Activated T-helper 1 cell treated with anti-CD3 and anti-CD28 coated beads, Interleukin-2, amount 50 U/mL, for 16 hours (primary cell): ENCODE results near the gene JAML.
A peak's percentile ranks its signal among the peaks of the same experiment; 100 is the strongest.
"Not testable (repeated sequence)": the region's sequence is repeated elsewhere in the genome, so short reads cannot be mapped to it uniquely, and the experiment has no call there.

Experiments
- DNase-seq, 2 donors: peaks; one replicate each; pipeline ENCODE4 v3.0.0-alpha.2; 2020; ENCODE audit warnings: low read depth in 1 of 2, low spot score in 1 of 2

The JAML gene

DNA sequence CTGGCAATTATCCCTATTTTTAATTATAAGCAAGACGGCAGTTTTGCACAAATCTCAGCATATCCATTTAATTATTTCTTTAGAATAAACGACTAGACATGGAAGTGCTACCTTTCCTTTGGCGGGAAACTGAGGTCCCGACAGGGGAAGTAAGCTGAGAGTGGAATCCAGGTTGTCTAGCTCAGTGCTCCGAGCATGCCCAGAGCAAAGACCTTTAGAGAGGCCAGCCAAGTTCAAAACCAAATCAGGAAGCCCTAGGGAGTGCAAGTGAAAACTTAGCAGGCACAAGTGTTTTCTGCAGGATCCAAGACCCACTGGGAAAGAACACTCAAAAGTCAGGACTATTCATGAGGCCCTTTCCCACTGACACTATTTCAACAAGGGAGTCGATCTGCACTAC is 25.7 kb downstream of the JAML start:
- no peak for DNase-seq

DNA sequence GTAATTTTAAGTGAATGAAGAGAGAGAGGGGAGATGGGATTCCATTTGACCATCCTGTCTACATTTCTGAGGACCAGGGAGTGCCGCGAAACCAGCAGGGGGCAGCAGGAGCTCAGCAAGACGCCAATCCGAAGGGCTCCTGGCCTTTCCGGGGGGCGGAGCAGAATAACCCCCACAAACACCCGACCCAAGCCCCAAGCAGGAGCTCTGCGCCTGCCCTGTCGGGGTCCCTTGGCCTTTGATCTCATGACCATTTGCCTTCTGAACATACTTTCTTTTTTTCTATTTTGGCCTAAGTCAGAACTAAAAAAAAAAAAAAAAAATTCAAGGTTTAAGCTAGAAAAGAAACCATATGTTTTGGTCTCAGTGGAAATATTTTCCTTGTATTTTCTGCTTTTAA is 26.4 kb downstream of the JAML start:
- DNase-seq, result peak; percentile 68

DNA sequence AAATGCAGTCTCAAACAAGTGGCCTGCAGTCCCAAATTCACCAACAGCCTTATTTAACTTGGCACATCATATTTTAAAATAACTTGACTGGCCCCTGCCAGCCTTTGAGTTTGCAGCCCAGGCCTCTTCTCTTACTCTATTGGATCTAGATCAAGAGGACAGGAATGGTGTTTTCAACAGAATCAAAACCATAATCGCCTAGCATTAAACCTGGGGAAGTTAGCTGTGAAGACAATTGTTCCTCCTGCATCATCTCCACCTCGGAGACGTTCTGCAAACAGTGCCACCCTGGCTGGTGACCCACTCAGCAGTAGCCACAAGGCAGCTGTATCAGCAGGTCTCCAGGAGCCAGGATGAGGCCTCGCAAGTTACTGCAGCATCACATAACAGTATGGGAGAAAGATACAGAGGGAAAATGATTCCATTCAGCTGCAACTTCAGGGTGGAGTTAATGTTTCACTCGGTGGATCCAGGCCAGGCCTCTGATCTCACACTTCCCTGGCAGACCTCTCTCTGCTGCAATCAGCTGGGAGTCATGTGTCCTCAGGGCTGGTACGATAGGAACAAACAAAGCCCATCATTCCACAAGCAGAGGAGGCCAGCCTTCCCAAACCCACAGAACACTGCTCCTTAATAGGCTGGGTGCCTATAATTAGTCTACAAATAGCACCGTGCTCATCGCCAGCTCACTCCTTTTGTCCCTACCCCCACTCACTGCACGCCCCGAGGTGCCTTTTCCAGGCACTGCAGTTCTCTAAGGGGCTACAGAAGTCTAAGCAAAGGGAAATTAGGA is 29.8 kb downstream of the JAML start:
- no peak for DNase-seq

DNA sequence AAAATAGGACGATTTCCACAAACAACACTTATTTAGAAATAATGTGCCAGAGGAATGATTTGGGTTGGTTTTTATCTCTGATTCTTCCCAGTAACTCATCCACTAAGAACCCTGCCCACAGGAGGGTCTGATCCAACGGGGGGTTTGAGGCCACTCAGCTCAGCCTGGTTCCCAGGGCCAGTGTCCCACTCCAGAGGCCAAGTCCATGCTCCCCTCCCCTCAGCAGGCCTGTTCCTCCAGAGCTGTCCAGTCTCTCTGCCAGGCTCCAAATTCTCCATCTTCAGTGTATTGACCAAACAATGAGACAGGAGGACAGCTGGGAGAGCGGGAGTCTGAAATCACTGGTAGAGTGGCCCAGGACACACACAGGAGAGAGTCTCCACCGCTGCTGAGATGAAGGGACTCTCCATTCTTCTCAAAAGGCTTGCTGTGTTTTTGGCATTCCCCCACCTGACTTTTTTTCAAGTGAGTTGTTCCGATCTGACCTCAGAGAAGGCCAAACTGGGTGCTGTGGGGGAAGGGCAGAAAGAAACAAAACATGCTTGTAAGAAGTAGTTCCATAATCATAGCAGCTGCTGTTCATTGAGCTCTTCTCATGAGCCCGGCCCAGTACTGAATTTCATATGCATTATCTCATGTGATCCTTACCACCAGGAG is 30.8 kb downstream of the JAML start:
- DNase-seq, result no peak

DNA sequence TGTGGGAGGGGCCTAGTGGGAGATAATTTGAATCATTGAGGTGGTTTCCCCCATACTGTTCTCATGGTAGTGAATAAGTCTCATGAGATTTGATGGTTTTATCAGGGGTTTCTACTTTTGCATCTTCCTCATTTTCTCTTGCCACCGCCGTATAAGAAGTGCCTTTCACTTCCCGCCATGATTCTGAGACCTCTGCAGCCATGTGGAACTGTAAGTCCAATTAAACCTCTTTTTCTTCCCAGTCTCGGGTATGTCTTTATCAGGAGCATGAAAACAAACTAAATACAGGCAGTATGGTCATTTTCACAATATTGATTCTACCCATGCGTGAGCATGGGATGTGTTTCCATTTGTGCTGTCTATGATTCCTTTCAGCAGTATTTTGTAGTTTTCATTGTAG is 32.0 kb downstream of the JAML start:
- DNase-seq, result not testable (repeated sequence)

DNA sequence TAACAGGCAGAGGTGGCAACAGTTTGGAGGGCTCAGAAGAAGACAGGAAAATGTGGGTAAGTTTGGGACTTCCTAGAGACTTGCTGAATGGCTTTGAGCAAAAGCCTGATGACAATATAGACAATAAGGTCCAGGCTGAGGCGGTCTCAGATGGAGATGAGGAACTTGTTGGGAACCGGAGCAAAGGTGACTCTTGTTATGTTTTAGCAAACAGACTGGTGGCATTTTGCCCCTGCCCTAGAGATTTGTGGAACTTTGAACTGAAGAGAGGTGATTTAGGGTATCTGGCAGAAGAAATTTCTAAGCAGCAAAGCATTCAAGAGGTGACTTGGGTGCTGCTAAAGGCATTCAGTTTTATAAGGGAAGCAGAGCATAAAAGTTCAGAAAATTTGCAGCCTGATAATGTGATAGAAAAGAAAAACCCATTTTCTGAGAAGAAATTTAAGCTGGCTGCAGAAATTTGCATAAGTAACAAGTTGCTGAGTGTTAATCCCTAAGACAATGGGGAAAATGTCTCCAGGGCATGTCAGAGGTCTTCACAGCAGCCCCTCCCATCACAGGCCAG is 33.8 kb downstream of the JAML start:
- DNase-seq, result not testable (repeated sequence)

DNA sequence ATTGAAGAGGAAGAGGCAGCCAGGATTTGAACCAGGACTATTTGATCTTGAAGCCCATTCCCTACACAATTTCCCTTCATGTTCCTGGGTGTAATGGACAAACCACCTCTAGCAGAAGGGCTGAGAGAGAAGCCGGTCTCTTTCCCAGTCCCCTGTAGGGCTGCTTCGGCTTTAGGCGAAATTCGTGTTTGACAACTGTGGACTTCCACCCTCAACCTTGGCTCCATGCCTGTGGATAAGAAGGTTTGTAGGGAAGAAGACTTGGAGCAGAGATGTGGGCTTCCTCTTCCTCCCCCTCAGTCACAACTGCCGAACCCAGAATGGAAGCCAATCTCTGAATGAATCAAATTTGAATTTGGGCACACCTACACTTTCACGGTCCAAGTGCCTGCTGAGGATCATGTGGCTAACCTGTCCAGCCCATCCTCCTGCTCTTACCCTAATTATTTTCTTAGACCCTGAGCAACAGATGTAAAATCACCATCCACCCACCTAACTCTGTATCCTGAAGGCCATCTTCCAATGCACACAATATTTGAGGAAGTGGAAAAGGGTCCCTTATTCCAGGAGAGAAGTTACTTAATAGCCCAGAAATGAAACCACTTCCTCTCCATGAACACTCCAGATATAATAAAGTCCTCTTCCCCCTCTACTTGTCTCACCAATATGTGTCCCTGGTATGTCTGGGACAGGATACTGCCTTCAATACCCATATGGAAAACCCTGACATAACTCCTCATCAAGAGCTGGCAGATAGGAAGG is 38.3 kb downstream of the JAML start:
- no peak for DNase-seq

DNA sequence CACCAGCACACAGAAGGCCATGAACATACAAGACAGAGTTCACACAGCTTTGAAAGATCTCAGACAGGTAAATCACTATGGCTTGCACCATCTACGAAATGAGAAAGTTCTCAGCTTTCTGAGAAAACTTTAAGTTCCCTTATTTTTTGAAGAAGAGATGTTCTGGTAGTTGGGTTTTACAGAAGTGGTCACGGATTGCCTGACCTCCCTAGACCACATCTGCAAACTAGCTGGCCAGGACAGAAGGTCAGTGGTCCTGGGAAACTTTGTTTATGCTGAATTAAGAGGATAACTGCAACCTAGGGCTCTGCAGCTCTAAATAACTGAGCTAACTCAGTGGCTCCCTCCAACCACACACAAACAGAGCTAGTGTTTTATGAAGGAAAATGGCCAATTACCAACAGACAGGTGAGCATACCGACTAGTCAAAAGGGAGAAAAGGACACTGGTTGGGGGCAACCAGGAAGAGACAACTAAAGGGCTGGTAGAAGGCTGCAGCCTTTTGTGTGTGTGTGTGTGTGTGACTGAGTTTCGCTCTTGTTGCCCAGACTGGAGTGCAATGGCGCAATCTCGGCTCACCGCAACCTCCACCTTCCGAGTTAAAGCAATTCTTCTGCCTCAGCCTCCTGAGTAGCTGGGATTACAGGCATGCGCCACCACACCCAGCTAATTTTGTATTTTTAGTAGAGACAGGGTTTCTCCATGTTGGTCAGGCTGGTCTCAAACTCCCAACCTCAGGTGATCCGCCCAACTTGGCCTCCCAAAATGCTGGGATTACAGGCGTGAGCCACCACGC is 39.8 kb downstream of the JAML start:
- no peak for DNase-seq

DNA sequence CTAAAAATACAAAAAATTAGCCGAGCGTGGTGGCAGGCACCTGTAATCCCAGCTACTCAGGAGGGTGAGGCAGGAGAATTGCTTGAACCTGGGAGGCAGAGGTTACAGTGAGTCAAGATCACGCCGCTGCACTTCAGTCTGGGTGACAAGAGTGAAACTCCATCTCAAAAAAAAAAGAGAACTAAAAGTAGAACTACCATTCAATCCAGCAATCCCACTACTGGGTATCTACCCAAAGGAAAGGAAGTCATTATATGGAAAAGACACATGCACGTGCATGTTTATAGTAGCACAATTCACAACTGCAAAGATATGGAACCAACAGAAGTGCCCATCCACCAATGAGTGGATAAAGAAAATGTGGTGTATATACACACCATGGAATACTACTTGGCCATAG is 41.1 kb downstream of the JAML start:
- not testable (repeated sequence) for DNase-seq

DNA sequence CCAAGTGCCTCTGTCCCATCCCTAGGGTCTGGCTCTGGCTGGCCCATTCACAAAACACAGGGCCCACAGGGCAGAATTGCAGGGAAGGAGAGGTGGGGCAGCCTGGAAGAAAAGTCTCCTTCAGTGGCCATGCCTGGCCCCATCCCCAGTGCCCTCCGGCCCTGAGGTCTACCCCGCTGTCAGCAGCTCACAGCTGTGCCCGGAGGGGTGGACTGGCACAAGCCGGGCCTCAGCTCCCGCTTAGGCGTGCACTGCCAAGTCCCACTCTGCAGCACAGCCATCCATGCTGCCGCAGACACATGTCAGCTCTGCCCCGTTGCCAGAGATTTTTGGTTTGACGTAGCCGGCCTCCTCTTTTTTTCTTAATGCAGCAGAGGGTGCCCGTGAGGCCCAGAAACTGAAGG is 44.5 kb downstream of the JAML start:
- no peak for DNase-seq

DNA sequence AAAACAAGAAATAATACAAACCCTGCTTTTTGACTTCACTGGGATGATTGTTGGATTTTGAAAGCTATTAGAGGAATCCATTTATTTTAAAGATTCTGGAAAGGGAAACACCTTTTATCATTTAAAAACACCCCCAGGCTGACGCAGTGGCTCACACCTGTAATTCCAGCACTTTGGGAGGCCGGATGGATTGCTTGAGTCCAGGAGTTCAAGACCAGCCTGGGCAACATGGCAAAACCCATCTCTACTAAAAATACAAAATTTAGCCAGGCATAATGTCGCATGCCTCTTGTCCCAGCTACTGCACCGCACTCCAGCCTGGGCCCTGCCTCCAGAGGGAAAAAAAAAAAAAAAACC is 48.1 kb downstream of the JAML start:
- DNase-seq, result no peak

DNA sequence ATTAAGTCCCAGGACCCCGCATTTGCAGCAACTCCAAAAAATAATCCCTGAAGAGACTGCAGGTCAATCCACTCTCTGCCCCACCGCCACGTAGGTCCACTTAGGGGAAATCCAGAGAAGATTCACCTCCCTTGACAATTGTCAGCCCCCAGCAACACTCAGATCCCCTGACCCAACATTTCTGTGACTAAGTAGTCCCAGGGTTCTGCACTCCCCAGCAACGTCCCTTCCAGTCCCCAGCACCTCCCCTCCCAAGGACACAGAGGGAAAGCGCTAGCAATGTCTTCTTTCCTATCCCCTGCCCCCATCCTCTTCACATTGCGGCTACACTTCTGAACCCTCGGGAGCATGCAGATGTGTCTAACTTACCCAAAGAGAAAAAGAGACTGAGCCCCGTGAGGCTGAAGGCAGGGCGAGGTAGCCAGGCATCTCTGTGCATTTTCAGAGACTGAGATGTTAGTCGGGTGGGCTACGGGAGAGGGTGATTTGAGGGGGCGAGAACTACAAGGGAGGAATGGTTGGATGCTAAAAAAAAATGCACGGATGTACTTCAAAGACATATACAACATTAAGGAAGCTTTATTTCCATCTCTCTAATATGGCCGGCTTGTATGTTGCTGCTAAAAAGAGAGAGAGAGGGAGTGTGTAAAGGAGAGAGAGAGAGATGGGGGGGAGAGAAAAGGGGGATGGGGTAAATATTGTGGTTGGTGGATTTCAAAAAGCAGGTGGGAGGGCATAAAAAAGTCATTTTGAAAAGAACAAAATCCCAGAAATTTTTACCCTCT is 48.6 kb downstream of the JAML start, which contains the start of gene SCN2B:
Gene SCN2B, minus strand, starts transcription at position 647 of the 785 bp plus-strand sequence. Its CDS starts 208 bp downstream, at position 439.
- no peak for DNase-seq

DNA sequence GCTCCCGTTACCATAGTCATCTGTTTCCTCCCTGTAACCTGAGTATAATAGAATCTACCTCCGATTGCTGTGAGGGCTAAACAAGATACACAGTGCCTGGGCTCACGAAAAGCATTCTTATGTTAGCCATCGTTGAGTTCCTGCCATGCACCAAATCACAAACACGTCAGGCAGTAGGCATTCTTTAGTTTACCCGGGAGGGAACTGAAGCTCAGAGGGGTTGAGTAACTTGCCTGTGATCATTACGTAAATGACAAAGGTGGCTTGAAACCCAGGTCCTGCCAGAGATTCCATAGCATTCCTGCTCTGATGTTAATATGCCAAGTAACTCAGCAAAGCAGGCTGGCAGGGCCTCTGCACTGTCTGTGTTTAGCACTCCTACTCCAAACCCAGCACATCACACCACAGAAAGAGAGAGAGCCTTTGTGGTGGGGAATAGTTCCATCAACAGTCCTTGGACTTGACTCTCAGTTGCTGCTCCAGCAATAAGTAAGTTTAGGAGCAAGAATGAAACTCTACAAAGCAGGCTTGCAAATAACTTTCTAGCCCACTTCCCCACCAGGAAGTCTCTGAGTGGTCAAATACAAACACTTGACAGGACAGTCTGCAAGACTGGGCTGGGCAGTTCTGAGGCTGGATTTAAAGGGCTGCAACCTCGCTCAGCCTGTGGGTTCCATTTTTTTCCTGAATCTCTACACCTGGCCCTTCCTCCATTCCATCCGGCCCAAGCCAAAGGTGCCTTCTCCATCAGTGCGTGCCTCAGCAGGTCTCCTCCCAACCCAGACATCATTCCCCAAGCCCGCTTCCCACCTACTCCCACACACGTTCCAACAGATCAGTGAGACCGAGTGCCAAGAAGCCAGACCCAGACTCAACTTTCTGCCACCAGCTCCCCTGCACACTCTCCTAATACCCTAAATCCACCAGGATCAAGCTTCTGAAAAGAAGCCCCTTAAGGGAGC is 49.5 kb downstream of the JAML start:
- no peak for DNase-seq

DNA sequence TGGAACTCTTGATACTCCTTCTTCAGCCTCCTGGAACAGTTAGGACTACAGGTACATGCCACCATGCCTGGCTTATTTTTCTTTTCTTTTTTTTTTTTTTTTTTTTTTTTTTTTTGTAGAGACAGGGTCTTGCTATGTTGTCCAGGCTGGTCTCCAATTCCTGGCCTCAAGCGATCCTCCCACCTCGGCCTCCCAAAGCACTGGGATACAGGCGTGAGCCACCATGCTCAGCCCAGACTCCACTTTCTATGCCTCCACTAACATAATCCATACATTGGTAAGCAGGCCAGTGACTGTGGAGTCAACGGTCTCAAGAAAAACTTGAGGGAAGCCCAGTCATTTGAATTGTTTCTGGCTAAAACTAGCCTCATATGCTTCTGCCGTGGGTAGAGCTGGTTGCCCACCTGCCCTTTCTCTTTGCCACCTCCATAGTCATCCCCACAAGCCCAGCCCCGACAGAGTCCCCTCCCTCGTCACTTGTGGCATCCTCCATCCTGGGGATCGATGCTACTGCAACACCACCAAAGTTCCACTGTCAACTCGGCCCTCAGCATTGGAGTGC is 50.7 kb downstream of the JAML start:
- no peak for DNase-seq

DNA sequence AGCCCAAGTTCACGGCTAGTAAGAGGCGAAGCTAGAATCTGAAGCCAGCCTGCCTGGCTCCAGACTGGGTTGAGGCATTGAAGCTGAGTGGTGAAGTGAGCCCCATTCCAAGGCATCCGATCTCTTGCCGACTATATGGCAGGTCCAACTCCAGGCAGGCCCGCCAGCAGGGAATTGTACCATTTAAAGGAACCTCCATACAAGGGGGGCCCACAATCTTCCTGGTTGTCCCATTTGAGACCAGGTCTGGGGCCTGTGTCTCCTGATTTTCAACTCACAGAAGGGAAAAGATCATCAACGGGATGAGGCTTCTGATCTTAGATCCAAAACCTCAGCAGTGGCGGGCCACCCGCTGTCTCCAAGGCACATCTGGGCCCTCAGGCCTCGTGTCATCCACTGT is 52.5 kb downstream of the JAML start:
- no peak for DNase-seq

DNA sequence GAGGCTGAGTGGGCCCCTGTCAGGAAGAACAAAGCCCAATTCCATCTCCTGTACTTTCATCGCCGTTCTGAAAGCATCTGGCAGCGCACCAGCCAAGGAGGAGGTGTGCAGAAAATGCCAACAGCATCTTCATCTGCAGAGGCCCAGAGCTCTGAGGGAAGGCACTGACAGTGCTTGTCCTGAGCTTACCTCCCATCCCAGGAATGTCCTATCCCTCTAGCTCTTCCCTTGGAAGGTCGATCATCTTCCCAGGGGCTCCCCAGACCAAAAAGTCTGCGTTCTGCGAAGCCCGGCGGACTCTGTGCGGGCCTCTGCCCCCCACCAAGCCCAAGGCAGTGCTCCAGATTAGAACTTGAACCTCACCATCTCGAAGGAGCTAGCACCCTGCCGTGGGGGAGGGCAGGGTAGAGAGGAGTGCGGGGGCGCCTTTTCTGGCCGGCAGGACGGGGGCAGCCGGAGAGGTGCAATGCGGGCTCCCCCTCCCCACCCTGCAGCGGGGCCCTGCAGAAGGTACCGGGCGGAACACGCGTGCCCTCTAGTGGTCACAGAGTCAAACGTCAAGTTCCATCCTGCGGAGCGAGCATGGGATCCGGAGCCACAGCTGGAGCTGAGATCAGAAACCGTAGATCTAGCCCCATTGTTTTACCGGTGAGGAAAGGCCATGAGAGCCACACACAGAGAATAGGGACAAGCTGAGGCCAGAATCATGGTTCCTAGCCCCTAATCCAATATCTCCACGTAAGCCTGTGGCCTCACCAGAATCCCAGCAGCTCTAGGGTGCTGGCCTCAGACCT is 53.3 kb downstream of the JAML start:
- DNase-seq, result peak; percentile 45 to 54

DNA sequence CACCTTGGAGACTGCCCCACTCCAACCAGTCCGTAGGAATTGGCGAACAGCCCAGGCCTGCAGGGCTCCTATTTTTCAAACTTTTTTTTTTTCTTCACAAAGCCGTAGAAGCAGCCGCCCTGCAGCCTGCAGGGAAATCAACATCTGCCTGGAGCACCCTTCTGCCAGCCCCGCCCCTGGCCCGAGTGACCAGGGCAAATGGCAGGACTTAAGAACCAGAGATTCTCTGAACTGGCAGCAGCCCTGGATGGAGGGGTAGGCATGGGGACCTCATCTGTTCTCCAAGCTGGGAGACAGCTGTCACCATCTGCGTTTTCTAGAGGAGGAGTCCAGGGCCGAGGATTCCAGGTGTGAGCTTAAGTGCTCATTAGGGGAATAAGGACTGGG is 53.9 kb downstream of the JAML start:
- no peak for DNase-seq

DNA sequence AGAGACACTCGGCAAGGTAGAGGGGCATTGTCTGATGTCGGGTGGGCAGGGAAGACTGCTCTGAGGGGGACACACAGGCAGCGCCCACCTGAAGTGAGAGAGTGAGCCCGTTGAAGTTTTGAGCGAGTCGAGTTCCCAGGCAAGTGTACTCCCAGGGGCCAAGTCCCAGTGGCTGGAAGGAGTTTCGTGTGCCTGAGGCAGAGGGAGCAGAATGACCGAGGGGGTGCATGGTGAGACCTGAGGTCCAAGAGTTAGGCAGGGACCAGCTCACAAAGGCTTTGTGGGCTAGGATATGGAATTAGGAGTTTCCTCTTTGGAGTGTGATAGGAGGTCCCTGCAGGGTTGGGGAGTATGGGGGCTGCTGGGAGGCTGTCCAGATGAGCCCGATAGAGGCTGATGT is 54.6 kb downstream of the JAML start:
- DNase-seq, result no peak
